NCI-H82 (cell line): Measurements from ENCODE around the gene POLR1D.

Experiments
- DNase-seq: peaks from one replicate; lab custom pipeline; 2025; lab: John Stamatoyannopoulos, UW

The POLR1D gene

GRCh38 chr13:27638521-27638920 lies 16.8 kb downstream of the POLR1D start:
- DNase-seq: peak; percentile 29

- no peak for DNase-seq
Observed at GRCh38 chr13:27639186-27639585, 17.5 kb downstream of the POLR1D start.

- no peak for DNase-seq
Observed at GRCh38 chr13:27641711-27642502, 20.2 kb downstream of the POLR1D start.

- DNase-seq: no peak
Observed at GRCh38 chr13:27643334-27644132, 21.8 kb downstream of the POLR1D start.

GRCh38 chr13:27644302-27644701 lies 22.6 kb downstream of the POLR1D start:
- peak; percentile 57 for DNase-seq

DNA sequence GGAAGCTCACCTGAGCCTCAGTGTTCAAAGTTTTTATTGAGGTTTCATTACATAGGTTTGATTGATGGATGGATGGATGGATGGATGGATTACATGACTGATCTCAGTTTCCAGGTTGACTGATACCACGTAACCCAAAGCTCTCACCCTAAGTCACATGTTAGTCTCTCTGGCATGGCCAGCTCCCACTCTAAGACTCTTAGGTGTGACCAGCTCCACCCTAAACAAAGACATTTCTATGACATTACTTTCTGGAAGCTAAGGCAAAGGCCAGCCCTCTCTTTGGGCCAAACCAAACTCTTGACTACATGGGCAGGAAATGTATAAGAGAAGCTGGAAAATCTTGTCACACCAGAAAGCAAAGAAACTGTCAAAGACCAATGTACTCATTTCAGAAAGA lies 28.6 kb downstream of the POLR1D start:
- no peak for DNase-seq

GRCh38 chr13:27654059-27654458 lies 32.4 kb downstream of the POLR1D start:
- no peak for DNase-seq

DNA sequence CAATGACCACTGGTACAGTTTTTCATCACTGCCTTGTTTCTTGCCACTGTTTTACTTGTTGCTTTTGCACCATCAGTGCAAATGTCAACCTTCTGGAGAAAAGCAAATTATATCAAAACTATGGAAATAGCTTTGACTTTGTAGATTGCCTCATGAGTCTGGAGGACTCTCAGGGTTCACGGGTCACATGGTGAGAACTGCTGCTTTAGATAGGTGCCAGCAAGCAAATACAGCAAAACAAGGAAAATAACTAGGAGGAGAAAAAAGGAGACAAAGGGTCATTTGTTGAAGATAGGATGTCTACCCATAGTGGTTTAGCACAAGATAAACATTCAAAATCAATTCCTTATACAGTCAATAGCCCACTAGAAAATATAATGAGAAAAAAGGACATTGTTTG lies 33.1 kb downstream of the POLR1D start:
- DNase-seq: no peak

DNA sequence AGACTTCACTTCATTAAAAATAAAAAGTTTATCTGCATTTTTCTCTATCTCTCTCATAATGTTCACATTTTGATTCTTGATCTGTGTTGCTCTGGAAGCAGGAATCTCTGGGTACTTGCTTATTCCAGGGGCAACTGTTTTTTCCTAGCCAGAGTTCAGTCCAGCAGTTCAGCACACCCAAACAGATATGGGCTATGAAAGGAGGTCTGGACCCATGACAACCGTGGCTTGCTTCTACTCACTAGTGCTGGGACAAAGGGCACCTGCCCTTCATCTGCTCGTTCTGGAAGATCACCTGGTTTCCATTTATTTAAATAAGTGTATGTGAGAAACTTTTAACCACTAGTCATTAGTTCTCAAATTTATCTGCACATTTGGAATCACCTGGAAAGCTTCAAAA lies 36.0 kb downstream of the POLR1D start:
- no peak for DNase-seq

- DNase-seq: no peak
Observed at GRCh38 chr13:27658546-27658945, 36.9 kb downstream of the POLR1D start.

DNA sequence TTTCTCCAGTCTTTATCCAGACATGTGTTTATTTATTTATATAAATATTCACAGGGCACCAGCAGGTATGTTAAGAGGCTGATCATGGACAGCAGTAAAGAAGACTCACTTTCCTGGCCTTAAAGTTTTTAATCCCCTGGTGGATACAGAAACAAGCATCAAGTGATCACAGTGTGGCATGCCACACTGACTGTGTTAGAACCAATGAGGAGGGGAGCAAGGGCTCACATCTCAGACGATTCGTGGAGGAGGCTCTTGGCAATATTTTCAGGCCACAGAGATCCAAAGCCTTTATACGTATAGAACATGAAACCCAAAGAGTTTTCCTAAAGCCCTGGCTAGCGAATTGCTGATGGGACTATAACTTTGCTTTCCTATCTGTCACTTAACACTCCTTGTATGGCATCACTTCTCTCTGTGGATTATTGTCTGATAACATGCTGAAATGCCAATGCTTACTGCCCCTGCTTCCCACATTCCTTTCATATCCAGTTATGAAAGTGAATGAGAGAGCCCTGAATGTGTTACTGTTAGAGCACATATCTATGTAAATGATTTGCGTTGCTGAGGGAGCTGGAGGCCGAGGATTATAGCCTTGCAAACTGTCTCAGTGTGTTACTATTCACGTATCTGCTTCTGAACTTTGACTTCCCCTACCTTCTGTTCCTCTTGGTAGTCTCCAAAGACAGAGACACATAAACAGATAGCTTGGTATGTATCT lies 37.6 kb downstream of the POLR1D start:
- DNase-seq: no peak

DNA sequence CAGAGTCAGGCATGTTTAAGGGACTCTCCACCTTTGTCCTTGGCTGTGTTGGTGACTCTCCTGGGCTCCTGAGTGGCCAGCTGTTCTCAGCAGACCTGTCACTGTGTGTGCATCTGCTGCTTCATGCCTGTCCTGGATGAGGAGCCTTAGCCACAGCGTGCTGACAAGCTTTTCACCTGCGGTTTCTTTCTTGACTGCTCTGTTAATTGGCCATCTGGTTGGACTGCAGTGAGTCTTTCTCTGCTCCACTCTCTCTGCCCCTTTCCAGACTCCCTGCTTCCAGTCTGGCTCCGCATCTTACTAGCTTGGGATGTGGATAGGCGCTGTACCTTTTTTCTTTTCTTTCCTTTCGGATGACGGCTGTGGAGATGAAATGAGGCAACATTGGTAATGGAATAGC lies 38.8 kb downstream of the POLR1D start:
- peak; percentile 18 for DNase-seq

DNA sequence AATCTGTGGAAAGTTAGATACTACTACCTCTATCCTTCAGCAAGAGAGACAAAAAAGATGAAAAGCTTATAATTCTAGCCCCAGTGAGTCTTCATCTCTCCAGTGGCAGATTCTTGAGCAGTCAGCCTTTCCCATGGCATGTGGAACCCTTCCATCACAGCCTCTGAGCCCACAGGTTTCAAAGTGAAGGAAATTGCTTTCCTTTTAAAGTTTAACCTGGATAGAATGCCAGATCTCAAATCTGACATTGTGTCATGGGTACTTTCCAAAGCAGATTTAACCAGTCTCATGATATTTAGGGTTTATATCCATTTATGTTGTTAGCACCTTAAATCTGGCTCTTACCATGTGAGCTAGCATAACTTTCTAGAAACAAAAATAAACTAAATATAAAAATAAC lies 39.3 kb downstream of the POLR1D start:
- no peak for DNase-seq

DNA sequence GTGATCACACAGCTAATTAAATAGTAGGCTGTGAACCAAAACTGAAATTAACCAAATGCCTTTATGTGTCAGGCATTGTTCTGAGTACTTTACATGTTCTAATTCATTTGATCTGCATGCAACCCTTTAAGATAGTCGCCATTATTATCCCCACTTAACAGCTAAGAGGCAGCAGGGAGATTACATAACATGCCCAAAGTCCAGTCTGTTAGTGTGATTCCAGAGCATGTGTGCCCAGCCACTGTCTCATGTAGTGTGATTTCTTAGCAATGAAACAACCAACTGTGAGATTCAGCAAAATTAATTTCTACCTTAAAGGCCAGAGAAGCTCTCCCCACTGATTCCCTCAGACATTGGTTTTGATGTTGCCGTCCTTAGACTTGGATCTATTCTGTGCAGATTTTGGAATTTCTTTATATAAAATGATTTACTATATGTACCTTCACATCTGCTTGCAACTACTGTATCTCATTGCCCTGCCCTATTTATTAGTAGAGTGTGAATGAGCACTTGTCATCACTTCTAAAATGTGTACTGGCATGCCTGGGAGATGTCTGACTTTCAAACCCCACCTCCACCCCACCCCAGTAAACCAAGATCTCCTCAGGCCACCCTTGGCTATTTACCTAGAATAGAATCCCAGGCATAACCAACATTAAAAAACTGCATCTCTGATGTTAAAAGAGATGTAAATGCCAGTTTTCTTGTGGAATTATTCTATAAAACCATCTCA lies 41.2 kb downstream of the POLR1D start:
- peak; percentile 10 for DNase-seq

- DNase-seq: no peak
Observed at GRCh38 chr13:27663947-27664346, 42.3 kb downstream of the POLR1D start.

- no peak for DNase-seq
Observed at GRCh38 chr13:27665333-27665732, 43.6 kb downstream of the POLR1D start.

DNA sequence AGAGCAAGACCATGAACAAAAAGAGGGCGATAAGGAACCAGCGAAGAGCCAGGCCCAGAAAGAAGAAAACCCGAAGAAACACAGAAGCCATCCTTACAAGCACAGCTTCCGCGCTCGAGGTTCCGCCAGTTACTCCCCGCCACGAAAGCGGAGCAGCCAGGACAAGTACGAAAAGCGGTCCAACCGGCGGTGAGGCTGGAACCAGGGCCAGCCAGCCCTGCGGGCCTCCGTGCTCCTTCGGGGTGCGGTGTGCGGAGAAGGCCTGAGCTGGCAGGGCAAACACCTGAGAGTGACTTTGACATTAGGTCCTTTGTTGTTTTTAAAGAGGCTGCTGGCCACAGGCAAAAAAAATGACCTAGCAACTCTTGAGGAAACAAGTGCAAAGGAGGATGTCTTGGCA lies 44.1 kb downstream of the POLR1D start:
- no peak for DNase-seq

- no peak for DNase-seq
Observed at GRCh38 chr13:27666951-27667350, 45.3 kb downstream of the POLR1D start.

DNA sequence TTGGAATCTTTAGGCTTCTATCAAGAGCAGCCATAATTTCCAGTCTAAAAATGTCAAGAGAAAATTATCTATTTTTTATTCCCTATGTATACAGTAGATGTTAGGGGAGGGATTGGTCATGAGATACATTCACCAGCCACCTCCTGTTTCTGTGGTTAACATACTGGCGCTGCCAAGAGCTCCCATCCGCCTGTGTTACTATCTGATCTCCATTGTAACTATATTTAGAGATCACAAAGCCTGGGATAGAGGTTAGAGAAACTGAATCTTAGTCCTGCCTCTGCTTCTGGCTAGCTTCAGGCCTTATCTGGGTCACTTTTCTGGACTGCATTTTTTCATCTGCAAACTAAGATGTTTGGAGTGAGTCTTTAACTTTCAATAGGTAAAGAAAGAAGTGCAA lies 46.3 kb downstream of the POLR1D start:
- no peak for DNase-seq

DNA sequence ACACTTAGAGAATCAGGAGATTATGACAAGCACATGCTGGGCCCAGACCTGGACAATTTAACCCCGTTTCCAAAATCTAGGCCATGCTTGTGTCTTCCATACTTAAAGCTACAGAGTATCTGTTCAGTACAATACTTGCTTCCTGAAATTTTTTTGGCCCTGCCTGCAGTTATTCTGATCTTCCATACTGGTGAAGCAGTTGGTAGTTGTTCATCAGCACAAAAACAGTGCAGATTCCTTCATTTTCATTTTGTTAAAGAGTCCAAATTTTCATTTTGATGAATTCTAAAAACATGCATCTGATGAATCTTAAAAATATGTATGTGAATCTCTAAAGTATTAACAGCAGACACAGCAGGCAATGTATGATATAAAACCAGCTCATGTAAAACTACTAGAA lies 49.2 kb downstream of the POLR1D start:
- no peak for DNase-seq

GRCh38 chr13:27672025-27672424 lies 50.3 kb downstream of the POLR1D start:
- DNase-seq: no peak
